Cardiac muscle cell (in vitro differentiated cells and primary cell): ENCODE data around the gene ATP23. TPM values are rescaled to one million over a fixed set of nuclear protein-coding genes. Genes with fewer than 3 reads are reported as not detected.
A peak's percentile ranks its signal among the peaks of the same experiment; 100 is the strongest.

ENCODE experiments used
- DNase-seq, 2 donors: peaks; one replicate each; pipeline versions ENCODE4 v3.0.0 to v3.0.0-alpha.2; 2010 to 2017; ENCODE audit warnings: low read depth in 1 of 2, low spot score in 1 of 2
- H3K27ac ChIP-seq: fragments of 200-600 bp; sonication (generic); 2 replicates; pipeline ENCODE4 v1.5.1; 2016
- H3K27me3 ChIP-seq: fragments of 200-600 bp; sonication (generic); 2 replicates; pipeline ENCODE4 v1.6.0; 2016; ENCODE audit warnings: control low read depth
- H3K36me3 ChIP-seq: fragments of 200-600 bp; sonication (generic); 2 replicates; pipeline ENCODE4 v1.5.1; 2016; ENCODE audit warnings: control low read depth
- H3K4me1 ChIP-seq: fragments of 200-600 bp; sonication (generic); 2 replicates; pipeline ENCODE4 v1.8.1; 2017; ENCODE audit warnings: low read depth, mild to moderate bottlenecking, mixed run types
- H3K4me3 ChIP-seq: fragments of 200-600 bp; sonication (generic); 2 replicates; pipeline ENCODE4 v1.5.1; 2016; ENCODE audit warnings: mild to moderate bottlenecking
- H3K9me3 ChIP-seq: fragments of 200-600 bp; sonication (generic); 2 replicates; pipeline ENCODE4 v1.5.1; 2017; ENCODE audit warnings: low read depth, mild to moderate bottlenecking, control low read depth
- CTCF ChIP-seq: IDR thresholded peaks from 2 replicates; pipeline ENCODE4 v1.5.1; 2012; ENCODE audit warnings: low read depth, mild to moderate bottlenecking, low read length
- polyA plus RNA-seq: library from polyadenylated mRNA; unstranded; fragments of >200 nt; fragmentation: Nextera tagmentation; extraction: Ambion mirVana; gene quantifications from 2 replicates; pipeline ENCODE4 v1.2.1, GENCODE V29; 2016
- total RNA-seq: library from RNA; depleted of rRNA; stranded (reverse); fragments of >200 nt; gene quantifications from 2 replicates; pipeline ENCODE4 v1.2.3, GENCODE V29; 2016

Gene ATP23
- total and polyA plus RNA-seq, 2 experiments from 2014 or later, result 9.2 to 11.4 TPM

DNA sequence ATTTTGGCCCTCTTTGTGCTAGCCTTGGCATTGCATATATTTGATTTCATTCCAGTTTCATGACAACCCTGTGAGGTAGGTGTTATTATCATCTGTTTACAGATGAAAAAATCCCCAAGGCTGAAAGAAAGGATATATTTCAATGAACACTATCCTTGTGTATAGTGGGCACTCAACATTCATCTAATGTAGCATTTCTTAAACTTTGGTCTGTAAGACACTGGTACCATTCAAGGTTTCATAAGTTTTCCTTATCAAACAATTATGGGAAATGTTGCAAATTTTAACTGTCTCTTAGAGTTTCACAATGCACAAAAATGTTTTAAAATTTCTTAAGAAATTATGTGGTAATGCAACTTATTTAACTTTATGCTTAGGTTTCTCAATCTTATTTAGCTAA lies 44.3 kb downstream of the ATP23 start:
- Histone ChIP-seq H3K27me3 (no peaks in the 10 kb centered on the region), H3K9me3 (no peaks in the 10 kb centered on the region), H3K4me3 (no peak overlapping the region), H3K36me3 (no peaks in the 10 kb centered on the region), H3K4me1 (no peaks in the 10 kb centered on the region), H3K27ac (no peak overlapping the region)
- peak in 1 of 2 donors; percentile 41 for DNase-seq
- no peak for TF ChIP-seq CTCF

DNA sequence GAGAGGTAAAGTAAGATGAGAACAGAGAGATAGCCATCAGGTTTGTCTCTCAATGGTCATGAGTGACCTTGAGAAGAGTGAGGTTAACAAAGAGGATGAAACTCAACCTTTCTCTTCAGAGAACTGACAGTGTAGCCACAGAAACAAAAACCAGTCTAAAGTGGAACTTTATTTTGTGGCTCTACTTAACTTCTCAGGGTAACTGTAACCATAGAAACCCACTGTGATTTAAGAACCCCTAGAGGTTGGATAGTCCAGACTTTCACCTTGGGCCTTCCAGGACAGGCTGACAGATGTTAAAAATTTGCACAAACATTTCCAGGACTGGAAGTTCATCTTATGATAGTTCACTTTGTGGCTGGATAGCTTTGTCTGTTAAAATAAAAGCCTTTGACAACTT lies 48.5 kb downstream of the ATP23 start:
- Histone ChIP-seq H3K4me1 (no peaks in the 10 kb centered on the region), H3K27me3 (no peaks in the 10 kb centered on the region), H3K36me3 (no peaks in the 10 kb centered on the region), H3K27ac (no peak overlapping the region), H3K4me3 (no peak overlapping the region), H3K9me3 (no peaks in the 10 kb centered on the region)
- DNase-seq, result no peak
- no peak for TF ChIP-seq CTCF

DNA sequence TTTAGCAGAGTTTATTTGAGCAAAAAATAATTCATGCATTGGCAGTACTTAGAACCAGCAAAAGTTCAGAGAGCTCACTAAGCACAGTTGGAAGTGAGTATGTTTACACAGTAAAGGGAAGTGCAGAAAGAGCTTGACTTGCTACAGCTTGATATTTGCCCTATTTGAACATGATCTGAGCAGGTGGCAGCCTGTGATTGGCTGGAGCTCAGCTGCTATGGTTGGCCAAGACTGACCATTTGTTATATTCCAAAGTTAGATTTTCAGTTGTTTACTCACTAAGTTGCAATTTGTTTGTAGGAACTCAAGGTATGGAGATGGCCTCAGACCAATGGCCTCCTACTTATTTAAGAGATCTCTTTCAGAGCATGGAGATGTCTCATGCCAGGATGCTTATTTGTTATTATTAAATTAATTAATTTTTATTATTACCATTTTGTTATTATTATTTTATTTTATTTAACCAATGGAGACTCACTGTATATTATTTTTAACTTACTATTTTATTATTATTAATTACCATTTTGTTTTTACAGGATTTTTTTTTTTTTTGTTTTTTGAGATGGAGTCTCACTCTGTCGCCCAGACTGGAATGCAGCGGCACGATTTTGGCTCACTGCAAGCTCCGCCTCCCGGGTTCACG lies 49.0 kb downstream of the ATP23 start:
- H3K27me3 ChIP-seq, result no peaks in the 10 kb centered on the region
- no peak overlapping the region for H3K4me3 ChIP-seq
- no peaks in the 10 kb centered on the region for H3K9me3 ChIP-seq
- H3K27ac ChIP-seq, result no peak overlapping the region
- no peak for TF ChIP-seq CTCF
- no peaks in the 10 kb centered on the region for H3K36me3 ChIP-seq
- no peaks in the 10 kb centered on the region for H3K4me1 ChIP-seq
- DNase-seq, result no peak

DNA sequence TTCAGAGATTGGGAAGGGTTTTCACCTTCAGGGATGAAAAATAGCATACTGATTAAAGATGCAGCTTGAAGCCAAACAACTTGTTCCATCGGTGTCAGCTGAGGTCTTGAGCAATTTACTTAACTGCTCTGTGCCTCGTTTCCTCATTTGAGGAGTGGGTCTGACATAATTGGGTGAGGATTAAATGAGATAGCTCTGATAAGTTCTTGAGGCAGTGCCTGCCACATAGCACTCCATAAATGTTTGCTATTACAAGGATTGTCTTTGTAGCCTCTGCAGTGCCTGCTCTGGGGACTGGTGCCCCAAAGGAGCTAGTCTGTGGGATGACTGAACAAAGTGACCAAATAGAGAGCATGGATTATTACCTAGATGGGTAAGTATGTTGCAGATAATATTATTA lies 50.6 kb downstream of the ATP23 start:
- H3K36me3 ChIP-seq, result no peaks in the 10 kb centered on the region
- no peaks in the 10 kb centered on the region for H3K27me3 ChIP-seq
- no peak for TF ChIP-seq CTCF
- no peak overlapping the region for H3K27ac ChIP-seq
- DNase-seq, result no peak
- no peaks in the 10 kb centered on the region for H3K4me1 ChIP-seq
- H3K4me3 ChIP-seq, result no peak overlapping the region
- no peaks in the 10 kb centered on the region for H3K9me3 ChIP-seq

DNA sequence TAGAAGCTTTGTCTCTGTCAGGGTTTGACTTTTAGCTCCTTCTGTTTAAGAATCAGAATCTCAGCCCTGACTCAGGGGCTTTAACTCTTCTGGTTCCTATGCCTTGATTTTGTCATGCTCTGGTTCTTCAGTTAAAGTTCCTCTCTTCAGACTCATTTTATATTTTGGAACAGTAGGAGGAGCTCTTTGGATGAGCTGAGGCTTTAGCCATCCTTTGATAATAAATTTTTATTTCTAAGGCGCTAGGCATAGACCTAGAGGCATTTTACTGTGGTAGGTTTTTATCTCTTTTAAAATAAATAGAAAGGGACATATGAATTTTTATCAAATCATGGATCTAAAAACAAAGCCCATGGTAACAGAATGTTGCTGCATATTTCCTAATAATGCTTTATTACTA lies 51.7 kb downstream of the ATP23 start:
- H3K36me3 ChIP-seq, result no peaks in the 10 kb centered on the region
- H3K27ac ChIP-seq, result no peak overlapping the region
- TF ChIP-seq CTCF, result peak; percentile 27
- no peaks in the 10 kb centered on the region for H3K27me3 ChIP-seq
- H3K4me3 ChIP-seq, result no peak overlapping the region
- DNase-seq, result no peak
- H3K9me3 ChIP-seq, result no peaks in the 10 kb centered on the region
- H3K4me1 ChIP-seq, result no peaks in the 10 kb centered on the region
